Heart left ventricle (tissue), 13 donors: ENCODE measurements around the gene ACOT13.

Experiments
- POLR2A ChIP-seq, 2 donors: fragments of 450-650 bp; IDR thresholded peaks; one replicate each; pipeline ENCODE4 v1.6.1; 2017; ENCODE audit warnings: antibody characterized with exemption in 2 of 2, mild to moderate bottlenecking in 2 of 2, moderate library complexity in 2 of 2
- TF ChIP-seq, protein P1 (sequence below), 12 donors: fragments of 200-600 bp; sonication (generic) in 4 of 12; IDR thresholded peaks; one replicate each; pipeline versions ENCODE4 v1.5.0 to v1.8.0; 2018 to 2022; ENCODE audit warnings: antibody characterized with exemption in 12 of 12, mild to moderate bottlenecking in 5 of 12
- donor health status: ischemic (EF 13 %, LVEDD 7.1; RV severe dilation, severe dysfunction).
- donor health status: DM: no; HTN: yes; CAD: no.
- donor health status: DM: no; HTN: no; CAD: no.
- donor health status: ischemic (EF 25% LVEDD 6.9; RV normal size, moderate dysfunction).
- donor health status: ischemic (EF 25% LVEDD 5.7; RV mildly dilated, moderate dysfunction).
- donor health status: ischemic (EF 35%, LVEDD 5.7; RV mildly dilated, moderate dysfunction).
- donor health status: nonischemic (EF 11% LVEDD 7.7; RV severe dilation, severe dysfunction).
- donor health status: DM: yes; HTN: yes; CAD: no.
- donor health status: PGD.
- donor health status: ischemic (EF 29% LVEDD 5.4; RV normal size, mild dysfunction).
- donor health status: nonischemic (EF 23%, LVEDD 6.1; RV moderate dilation, normal function).

DNA sequence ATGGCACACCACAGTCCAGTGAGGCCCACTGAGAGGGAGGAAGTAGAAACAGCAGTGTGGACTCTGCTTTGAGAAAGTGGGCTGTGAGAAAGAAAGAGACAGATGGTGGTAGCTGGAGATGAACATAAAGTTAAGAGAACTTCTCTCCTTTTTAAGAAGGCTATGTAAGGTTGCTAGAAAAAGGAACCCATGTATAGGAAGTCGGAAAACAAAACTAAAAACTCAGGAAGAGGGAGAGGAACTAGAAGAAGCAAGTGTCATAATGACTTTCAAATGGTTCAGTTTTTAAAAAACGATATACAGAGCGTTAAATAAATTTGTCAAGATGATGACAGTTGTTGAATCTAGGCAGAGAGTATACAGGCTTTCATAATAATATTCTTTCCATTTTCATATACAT lies 82.4 kb downstream of the ACOT13 start:
- TF ChIP-seq, protein P1, sequence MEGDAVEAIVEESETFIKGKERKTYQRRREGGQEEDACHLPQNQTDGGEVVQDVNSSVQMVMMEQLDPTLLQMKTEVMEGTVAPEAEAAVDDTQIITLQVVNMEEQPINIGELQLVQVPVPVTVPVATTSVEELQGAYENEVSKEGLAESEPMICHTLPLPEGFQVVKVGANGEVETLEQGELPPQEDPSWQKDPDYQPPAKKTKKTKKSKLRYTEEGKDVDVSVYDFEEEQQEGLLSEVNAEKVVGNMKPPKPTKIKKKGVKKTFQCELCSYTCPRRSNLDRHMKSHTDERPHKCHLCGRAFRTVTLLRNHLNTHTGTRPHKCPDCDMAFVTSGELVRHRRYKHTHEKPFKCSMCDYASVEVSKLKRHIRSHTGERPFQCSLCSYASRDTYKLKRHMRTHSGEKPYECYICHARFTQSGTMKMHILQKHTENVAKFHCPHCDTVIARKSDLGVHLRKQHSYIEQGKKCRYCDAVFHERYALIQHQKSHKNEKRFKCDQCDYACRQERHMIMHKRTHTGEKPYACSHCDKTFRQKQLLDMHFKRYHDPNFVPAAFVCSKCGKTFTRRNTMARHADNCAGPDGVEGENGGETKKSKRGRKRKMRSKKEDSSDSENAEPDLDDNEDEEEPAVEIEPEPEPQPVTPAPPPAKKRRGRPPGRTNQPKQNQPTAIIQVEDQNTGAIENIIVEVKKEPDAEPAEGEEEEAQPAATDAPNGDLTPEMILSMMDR (IDR thresholded peaks at IDR 0.05), result no peak
- TF ChIP-seq POLR2A (IDR thresholded peaks at IDR 0.05), result no peak
